Mucosa of rectum (tissue), 2 donors: Measurements from ENCODE around the gene HSPA4.
"Not testable (repeated sequence)": the region's sequence is repeated elsewhere in the genome, so short reads cannot be mapped to it uniquely, and the experiment has no call there.

Source experiments
- H3K27ac ChIP-seq, 2 donors: one replicate each; pipeline ENCODE4 v1.7.0; 2013; ENCODE audit warnings: inconsistent platforms in 2 of 2, low read depth in 2 of 2, low read length in 2 of 2
- H3K27me3 ChIP-seq, 2 donors: one replicate each; pipeline ENCODE4 v1.7.0; 2013; ENCODE audit warnings: low read length in 2 of 2; ENCODE audit not compliant: control insufficient read depth in 2 of 2, insufficient read depth in 2 of 2
- H3K36me3 ChIP-seq, 2 donors: one replicate each; pipeline ENCODE4 v1.7.0; 2013; ENCODE audit warnings: low read length in 2 of 2; ENCODE audit not compliant: control insufficient read depth in 2 of 2, insufficient read depth in 2 of 2
- H3K4me1 ChIP-seq, 2 donors: one replicate each; pipeline ENCODE4 v1.7.0; 2013; ENCODE audit warnings: low read length in 2 of 2, mild to moderate bottlenecking in 1 of 2; ENCODE audit not compliant: control insufficient read depth in 2 of 2, insufficient read depth in 2 of 2
- H3K4me3 ChIP-seq, 2 donors: one replicate each; pipeline ENCODE4 v1.7.0; 2013; ENCODE audit warnings: low read length in 2 of 2
- H3K9ac ChIP-seq, 2 donors: one replicate each; pipeline ENCODE4 v1.7.0; 2013; ENCODE audit warnings: low read length in 2 of 2, low read depth in 1 of 2, mild to moderate bottlenecking in 1 of 2
- H3K9me3 ChIP-seq, 2 donors: one replicate each; pipeline ENCODE4 v1.7.0; 2013; ENCODE audit warnings: low read length in 2 of 2; ENCODE audit not compliant: control insufficient read depth in 2 of 2
- donor health status: healthy.
- donor health status: Normal muscosa, but diverticular disease.

The HSPA4 gene

GRCh38 chr5:133083901-133084300 is 32.1 kb downstream of the HSPA4 start:
- no peak overlapping the region for H3K4me3 ChIP-seq
- no peaks in the 10 kb centered on the region for H3K27me3 ChIP-seq
- no peak overlapping the region for H3K27ac ChIP-seq
- H3K9me3 ChIP-seq: no peaks in the 10 kb centered on the region
- no peak overlapping the region for H3K9ac ChIP-seq
- peaks cover 20 to 39% of the 10 kb centered on the region in 2 donors for H3K36me3 ChIP-seq
- H3K4me1 ChIP-seq: no peaks in the 10 kb centered on the region

- not testable (repeated sequence) for H3K9me3 ChIP-seq, H3K9ac ChIP-seq, H3K4me1 ChIP-seq, H3K27ac ChIP-seq, H3K27me3 ChIP-seq, H3K4me3 ChIP-seq
- peaks cover 28 to 47% of the 10 kb centered on the region in 2 donors for H3K36me3 ChIP-seq
Observed at GRCh38 chr5:133085171-133085570, 33.4 kb downstream of the HSPA4 start.

- no peaks in the 10 kb centered on the region for H3K27me3 ChIP-seq
- H3K4me3 ChIP-seq: no peak overlapping the region
- H3K36me3 ChIP-seq: peaks cover 36 to 56% of the 10 kb centered on the region in 2 donors
- no peak overlapping the region for H3K27ac ChIP-seq
- no peaks in the 10 kb centered on the region for H3K4me1 ChIP-seq
- no peaks in the 10 kb centered on the region for H3K9me3 ChIP-seq
- H3K9ac ChIP-seq: no peak overlapping the region
Observed at GRCh38 chr5:133086366-133086875, 34.6 kb downstream of the HSPA4 start.

- Histone ChIP-seq H3K4me1 (no peaks in the 10 kb centered on the region), H3K36me3 (peaks cover 48 to 62% of the 10 kb centered on the region in 2 donors), H3K27ac (no peak overlapping the region), H3K27me3 (no peaks in the 10 kb centered on the region), H3K9me3 (no peaks in the 10 kb centered on the region), H3K4me3 (no peak overlapping the region), H3K9ac (no peak overlapping the region)
Observed at GRCh38 chr5:133088064-133088463, 36.3 kb downstream of the HSPA4 start.

- Histone ChIP-seq H3K4me3 (no peak overlapping the region), H3K4me1 (no peaks in the 10 kb centered on the region), H3K9me3 (no peaks in the 10 kb centered on the region), H3K9ac (no peak overlapping the region), H3K27ac (no peak overlapping the region), H3K27me3 (no peaks in the 10 kb centered on the region), H3K36me3 (peaks cover 58 to 67% of the 10 kb centered on the region in 2 donors)
Observed at GRCh38 chr5:133091034-133091433, 39.2 kb downstream of the HSPA4 start.

- Histone ChIP-seq H3K4me1 (no peaks in the 10 kb centered on the region), H3K4me3 (no peak overlapping the region), H3K9ac (no peak overlapping the region), H3K27me3 (no peaks in the 10 kb centered on the region), H3K36me3 (peaks cover 27 to 30% of the 10 kb centered on the region in 2 donors), H3K9me3 (no peaks in the 10 kb centered on the region), H3K27ac (no peak overlapping the region)
Observed at GRCh38 chr5:133106343-133106742, 54.5 kb downstream of the HSPA4 start.

- Histone ChIP-seq H3K27me3 (no peaks in the 10 kb centered on the region), H3K9ac (no peak overlapping the region), H3K9me3 (no peaks in the 10 kb centered on the region), H3K4me3 (no peak overlapping the region), H3K27ac (no peak overlapping the region), H3K36me3 (peaks cover 22 to 30% of the 10 kb centered on the region in 2 donors), H3K4me1 (no peaks in the 10 kb centered on the region)
Observed at GRCh38 chr5:133106761-133107572, 55.2 kb downstream of the HSPA4 start.

GRCh38 chr5:133108481-133108921 is 56.7 kb downstream of the HSPA4 start:
- no peak overlapping the region for H3K4me3 ChIP-seq
- no peak overlapping the region for H3K9ac ChIP-seq
- no peak overlapping the region for H3K27ac ChIP-seq
- H3K9me3 ChIP-seq: no peaks in the 10 kb centered on the region
- H3K4me1 ChIP-seq: no peaks in the 10 kb centered on the region
- no peaks in the 10 kb centered on the region for H3K27me3 ChIP-seq
- H3K36me3 ChIP-seq: peaks cover 12 to 18% of the 10 kb centered on the region in 2 donors

GRCh38 chr5:133109655-133110483 is 58.1 kb downstream of the HSPA4 start:
- Histone ChIP-seq H3K36me3 (peaks cover 3 to 7% of the 10 kb centered on the region in 2 donors), H3K9me3 (no peaks in the 10 kb centered on the region), H3K27ac (no peak overlapping the region), H3K27me3 (no peaks in the 10 kb centered on the region), H3K4me1 (no peaks in the 10 kb centered on the region), H3K9ac (no peak overlapping the region), H3K4me3 (no peak overlapping the region)

GRCh38 chr5:133110709-133111108 is 58.9 kb downstream of the HSPA4 start:
- Histone ChIP-seq H3K27ac (no peak overlapping the region), H3K36me3 (peaks cover 1 to 2% of the 10 kb centered on the region in 2 donors), H3K4me3 (no peak overlapping the region), H3K9me3 (no peaks in the 10 kb centered on the region), H3K4me1 (no peaks in the 10 kb centered on the region), H3K27me3 (no peaks in the 10 kb centered on the region), H3K9ac (no peak overlapping the region)
